Gastroesophageal sphincter (tissue), 4 donors: ENCODE results near the gene DES. TPM values are rescaled to one million over a fixed set of nuclear protein-coding genes. Genes with fewer than 3 reads are reported as not detected.
"Not testable (repeated sequence)": the region's sequence is repeated elsewhere in the genome, so short reads cannot be mapped to it uniquely, and the experiment has no call there.

Source experiments
- ATAC-seq: fragments of 150-250 bp; one replicate; pipeline ENCODE4 v1.9.1; 2016; ENCODE audit warnings: mild to moderate bottlenecking, moderate library complexity
- H3K27ac ChIP-seq, 4 donors: fragments of 200-600 bp; sonication (generic) in 3 of 4; 1 replicate in 3 of 4; 2 replicates in 1 of 4; pipeline ENCODE4 v1.5.1; 2016 to 2019
- H3K27me3 ChIP-seq: fragments of 200-600 bp; sonication (generic); one replicate; pipeline ENCODE4 v1.5.1; 2019
- H3K36me3 ChIP-seq, 2 donors: fragments of 200-600 bp; sonication (generic); one replicate each; pipeline ENCODE4 v1.5.1; 2019; ENCODE audit warnings: control low read depth in 1 of 2
- H3K4me1 ChIP-seq, 3 donors: fragments of 200-600 bp; sonication (generic); 1 replicate in 2 of 3; 2 replicates in 1 of 3; pipeline ENCODE4 v1.5.1; 2016 to 2019; ENCODE audit warnings: control low read depth in 2 of 3
- H3K4me3 ChIP-seq, 2 donors: fragments of 200-600 bp; sonication (generic); one replicate each; pipeline ENCODE4 v1.5.1; 2019; ENCODE audit warnings: mild to moderate bottlenecking in 1 of 2, moderate library complexity in 1 of 2
- H3K9me3 ChIP-seq, 3 donors: fragments of 200-600 bp; sonication (generic); one replicate each; pipeline ENCODE4 v1.5.1; 2017 to 2019; ENCODE audit warnings: control low read depth in 2 of 3
- CTCF ChIP-seq, 4 experiments: fragments of 200-600 bp in 2 of 4; fragments of 450-650 bp in 2 of 4; sonication (generic) in 1 of 4; IDR thresholded peaks; one replicate each; pipeline ENCODE4 v1.5.1; 2017 to 2019; ENCODE audit warnings: antibody characterized with exemption in 4 of 4, mild to moderate bottlenecking in 2 of 4, moderate library complexity in 2 of 4
- EP300 ChIP-seq: sonication (generic); formaldehyde crosslinking; IDR thresholded peaks from one replicate; pipeline ENCODE4 v1.6.1; 2017; ENCODE audit warnings: antibody characterized with exemption, mild to moderate bottlenecking
- POLR2A ChIP-seq, 2 donors: fragments of 450-650 bp; IDR thresholded peaks; one replicate each; pipeline ENCODE4 v1.6.1; 2017; ENCODE audit warnings: antibody characterized with exemption in 2 of 2, mild to moderate bottlenecking in 2 of 2, moderate library complexity in 1 of 2
- POLR2AphosphoS5 ChIP-seq: sonication (generic); formaldehyde crosslinking; IDR thresholded peaks from one replicate; pipeline ENCODE4 v1.6.1; 2017; ENCODE audit warnings: antibody characterized with exemption
- WGBS, 2 donors: methylation state at CpG; one replicate each; pipeline ENCODE4 v1.1.5; 2018; ENCODE audit warnings: low coverage in 1 of 2; 5-methylcytosine and 5-hydroxymethylcytosine counted together
- total RNA-seq, 4 donors: library from RNA; depleted of rRNA; stranded (reverse); fragments of >200 nt; gene quantifications; one replicate each; pipeline ENCODE4 v1.1.0, GENCODE V29; 2016

DES gene
- total RNA-seq, 4 donors from 2014 or later = 10,852 to 31,720 (median 15,007) TPM

GRCh38 chr2:219392754-219393153, 25.4 kb upstream of the DES start:
- Histone ChIP-seq H3K27ac (no peak overlapping the region), H3K4me3 (no peak overlapping the region), H3K27me3 (no peaks in the 10 kb centered on the region), H3K4me1 (peaks cover 0 to 6% (median 3%) of the 10 kb centered on the region in 3 donors), H3K9me3 (no peaks in the 10 kb centered on the region), H3K36me3 (no peaks in the 10 kb centered on the region)
- TF ChIP-seq EP300 (no peak), CTCF (IDR thresholded peaks at IDR 0.05) (no peak), POLR2A (IDR thresholded peaks at IDR 0.05) (no peak), POLR2AphosphoS5 (no peak)
- no peak for ATAC-seq
- 87 to 92% methylated on average over 6 of the region's 9 CpGs for WGBS, 2 donors

- 92 to 100% methylated on average over 4 to 6 of the region's 9 CpGs for WGBS, 2 donors
- not testable (repeated sequence) for ATAC-seq
Observed at GRCh38 chr2:219395056-219395455, 23.1 kb upstream of the DES start.

GRCh38 chr2:219395609-219396008, 22.6 kb upstream of the DES start:
- ATAC-seq = no peak
- H3K27me3 ChIP-seq = no peaks in the 10 kb centered on the region
- H3K27ac ChIP-seq = no peak overlapping the region
- H3K4me3 ChIP-seq = no peak overlapping the region
- 80 to 89% methylated on average over 1 to 2 of the region's 3 CpGs for WGBS, 2 donors
- H3K36me3 ChIP-seq = no peaks in the 10 kb centered on the region
- H3K9me3 ChIP-seq = no peaks in the 10 kb centered on the region
- no peak for TF ChIP-seq POLR2AphosphoS5
- no peak for TF ChIP-seq POLR2A (IDR thresholded peaks at IDR 0.05)
- H3K4me1 ChIP-seq = peaks cover 0 to 21% (median 7%) of the 10 kb centered on the region in 3 donors

More at GRCh38 chr2:219395056-219395455, 23.1 kb upstream of the DES start:
- H3K4me3 ChIP-seq, H3K27me3 ChIP-seq, H3K9me3 ChIP-seq, H3K36me3 ChIP-seq, H3K27ac ChIP-seq: not testable (repeated sequence)
- peaks cover 0 to 21% (median 7%) of the 10 kb centered on the region in 3 donors for H3K4me1 ChIP-seq

GRCh38 chr2:219396863-219397457, 21.2 kb upstream of the DES start:
- no peaks in the 10 kb centered on the region for H3K9me3 ChIP-seq
- no peak for ATAC-seq
- H3K36me3 ChIP-seq = no peaks in the 10 kb centered on the region
- WGBS, 2 donors = 64 to 73% methylated on average over 5 of the region's 6 CpGs
- TF ChIP-seq EP300 = no peak
- no peak overlapping the region for H3K27ac ChIP-seq
- H3K4me3 ChIP-seq = no peak overlapping the region
- no peaks in the 10 kb centered on the region for H3K27me3 ChIP-seq
- peaks cover 0 to 21% (median 7%) of the 10 kb centered on the region in 3 donors for H3K4me1 ChIP-seq

GRCh38 chr2:219398721-219399363, 19.3 kb upstream of the DES start:
- H3K9me3 ChIP-seq = no peaks in the 10 kb centered on the region
- H3K36me3 ChIP-seq = no peaks in the 10 kb centered on the region
- no peak for ATAC-seq
- TF ChIP-seq POLR2A (IDR thresholded peaks at IDR 0.05) (no peak), CTCF (IDR thresholded peaks at IDR 0.05) (no peak), POLR2AphosphoS5 (peak; percentile 79), EP300 (no peak)
- H3K4me1 ChIP-seq = peaks cover 0 to 38% (median 7%) of the 10 kb centered on the region in 3 donors
- WGBS, 2 donors = 20 to 21% methylated on average over 4 to 5 of the region's 5 CpGs
- H3K4me3 ChIP-seq = no peak overlapping the region
- H3K27me3 ChIP-seq = no peaks in the 10 kb centered on the region
- H3K27ac ChIP-seq = peak overlapping the region; percentile 23 to 64 (median 58)

- Histone ChIP-seq H3K4me3 (no peak overlapping the region), H3K27ac (peak overlapping the region in 2 of 4 donors; percentile 51 to 64), H3K27me3 (no peaks in the 10 kb centered on the region), H3K9me3 (no peaks in the 10 kb centered on the region), H3K36me3 (no peaks in the 10 kb centered on the region), H3K4me1 (peaks cover 0 to 49% (median 13%) of the 10 kb centered on the region in 3 donors)
- WGBS, 2 donors = 71 to 75% methylated on average over 6 to 11 of the region's 14 CpGs
- no peak for ATAC-seq
- TF ChIP-seq POLR2A (IDR thresholded peaks at IDR 0.05) = no peak
- TF ChIP-seq POLR2AphosphoS5 = no peak
- no peak for TF ChIP-seq CTCF (IDR thresholded peaks at IDR 0.05)
- TF ChIP-seq EP300 = no peak
Observed at GRCh38 chr2:219399716-219400478, 18.3 kb upstream of the DES start.
